Fibroblast of lung (primary cell): ENCODE data around the gene TTC24.

Source experiments
- CTCF ChIP-seq, 2 donors: IDR thresholded peaks in 1 of 2; conservative IDR thresholded peaks in 1 of 2; 1 replicate in 1 of 2; 2 replicates in 1 of 2; pipeline ENCODE4 v1.5.1; 2011 to 2012; ENCODE audit warnings: low read length in 2 of 2, control low read depth in 1 of 2, inconsistent platforms in 1 of 2, low read depth in 1 of 2, mild to moderate bottlenecking in 1 of 2
- EZH2 ChIP-seq: IDR thresholded peaks from 2 replicates; pipeline ENCODE4 v1.5.1; 2012; ENCODE audit warnings: low read length, control low read depth, mild to moderate bottlenecking; ENCODE audit errors: missing control alignments

GRCh38 chr1:156560585-156561163 lies 18.8 kb upstream of the TTC24 start:
- TF ChIP-seq CTCF (conservative IDR thresholded peaks at IDR 0.05 in 1 of 2, IDR thresholded peaks at IDR 0.05 in 1 of 2; ENCODE audit: low read depth in 1 of 2, low read length in 2 of 2) = no peak
- no peak for TF ChIP-seq EZH2
